Neural cell (in vitro differentiated cells): ENCODE measurements around the gene FAM217A.

Experiments
- EP300 ChIP-seq: fragments of 450-650 bp; conservative IDR thresholded peaks from 2 replicates; pipeline ENCODE4 v1.6.1; 2014; ENCODE audit warnings: antibody characterized with exemption, mild to moderate bottlenecking, moderate library complexity; ENCODE audit not compliant: poor library complexity, severe bottlenecking
- EZH2 ChIP-seq: fragments of 200-600, 300-800 bp; shearing (Covaris generic), sonication (generic); IDR thresholded peaks from 2 replicates; pipeline ENCODE4 v1.6.1; 2014; ENCODE audit warnings: antibody characterized with exemption, low read length, borderline replicate concordance, mild to moderate bottlenecking; ENCODE audit not compliant: insufficient read depth, poor library complexity, severe bottlenecking
- POLR2AphosphoS5 ChIP-seq: IDR thresholded peaks from 2 replicates; pipeline ENCODE4 v1.6.1; 2012
- RAD21 ChIP-seq: fragments of 450-650 bp; conservative IDR thresholded peaks from 2 replicates; pipeline ENCODE4 v1.6.1; 2014; ENCODE audit warnings: antibody characterized with exemption, mild to moderate bottlenecking, moderate library complexity
- SMC3 ChIP-seq: fragments of 450-650 bp; conservative IDR thresholded peaks from 2 replicates; pipeline ENCODE4 v1.6.1; 2014; ENCODE audit warnings: antibody characterized with exemption, mild to moderate bottlenecking, moderate library complexity; ENCODE audit not compliant: poor library complexity
- TAF1 ChIP-seq: IDR thresholded peaks from 2 replicates; pipeline ENCODE4 v1.6.1; 2012; ENCODE audit warnings: low read depth
- TF ChIP-seq, protein P1 (sequence below): fragments of 450-650 bp; IDR thresholded peaks from 2 replicates; pipeline ENCODE4 v1.5.1; 2014; ENCODE audit warnings: antibody characterized with exemption, mild to moderate bottlenecking, moderate library complexity; ENCODE audit not compliant: poor library complexity, severe bottlenecking

DNA sequence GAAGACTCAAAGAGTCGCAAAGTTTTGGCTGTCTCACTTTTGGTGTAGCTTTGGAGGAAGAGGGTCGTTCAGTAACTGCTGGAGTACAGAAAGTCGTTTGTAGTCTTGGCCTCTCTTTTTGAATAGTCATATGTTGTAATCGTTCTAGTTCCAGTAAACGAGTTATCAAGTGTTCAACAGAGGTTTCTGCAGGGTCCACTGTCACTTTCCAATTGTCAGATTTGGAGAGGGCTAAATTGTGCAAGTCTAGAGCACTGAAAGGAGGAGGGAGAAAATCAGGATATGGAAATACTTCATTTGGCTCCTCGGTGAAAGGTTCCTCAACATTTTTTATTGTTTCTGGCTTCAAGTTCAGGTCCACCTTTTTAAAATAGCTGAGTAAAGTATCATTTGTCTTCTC, 9.7 kb downstream of the FAM217A start:
- TF ChIP-seq POLR2AphosphoS5 (no peak), TAF1 (no peak), EZH2 (no peak), EP300 (no peak), SMC3 (no peak), RAD21 (no peak)
- TF ChIP-seq, protein P1, sequence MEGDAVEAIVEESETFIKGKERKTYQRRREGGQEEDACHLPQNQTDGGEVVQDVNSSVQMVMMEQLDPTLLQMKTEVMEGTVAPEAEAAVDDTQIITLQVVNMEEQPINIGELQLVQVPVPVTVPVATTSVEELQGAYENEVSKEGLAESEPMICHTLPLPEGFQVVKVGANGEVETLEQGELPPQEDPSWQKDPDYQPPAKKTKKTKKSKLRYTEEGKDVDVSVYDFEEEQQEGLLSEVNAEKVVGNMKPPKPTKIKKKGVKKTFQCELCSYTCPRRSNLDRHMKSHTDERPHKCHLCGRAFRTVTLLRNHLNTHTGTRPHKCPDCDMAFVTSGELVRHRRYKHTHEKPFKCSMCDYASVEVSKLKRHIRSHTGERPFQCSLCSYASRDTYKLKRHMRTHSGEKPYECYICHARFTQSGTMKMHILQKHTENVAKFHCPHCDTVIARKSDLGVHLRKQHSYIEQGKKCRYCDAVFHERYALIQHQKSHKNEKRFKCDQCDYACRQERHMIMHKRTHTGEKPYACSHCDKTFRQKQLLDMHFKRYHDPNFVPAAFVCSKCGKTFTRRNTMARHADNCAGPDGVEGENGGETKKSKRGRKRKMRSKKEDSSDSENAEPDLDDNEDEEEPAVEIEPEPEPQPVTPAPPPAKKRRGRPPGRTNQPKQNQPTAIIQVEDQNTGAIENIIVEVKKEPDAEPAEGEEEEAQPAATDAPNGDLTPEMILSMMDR = no peak
